ENCODE results near the gene RFNG.

Gene RFNG

GRCh38 chr17:82025401-82026107 lies 26.1 kb downstream of the RFNG start:
- no peak for DNase-seq (ENCODE audit: low spot score)

- no peak for DNase-seq (ENCODE audit: low spot score)
Measured at GRCh38 chr17:82024859-82025258, 26.8 kb downstream of the RFNG start.

GRCh38 chr17:82023447-82024241 lies 28.0 kb downstream of the RFNG start:
- DNase-seq (ENCODE audit: low spot score) = peak; percentile 45

GRCh38 chr17:82022981-82023446 lies 28.6 kb downstream of the RFNG start, which contains the start of gene LRRC45:
TSS of gene LRRC45 (plus strand) at chr17:82023305. CDS start at chr17:82023644, 339 bp downstream.
- peak; percentile 95 for DNase-seq (ENCODE audit: low spot score)

- DNase-seq (ENCODE audit: low spot score) = no peak
Measured at GRCh38 chr17:82022310-82022980, 29.2 kb downstream of the RFNG start, which contains the start of gene CENPX. TSS of gene CENPX (minus strand) at chr17:82022878. CDS start at chr17:82022861, 17 bp downstream.

GRCh38 chr17:82021900-82022309 lies 29.7 kb downstream of the RFNG start:
- DNase-seq (ENCODE audit: low spot score) = no peak

GRCh38 chr17:82021107-82021899 lies 30.3 kb downstream of the RFNG start:
- DNase-seq (ENCODE audit: low spot score) = peak; percentile 42

GRCh38 chr17:82020572-82021106 lies 31.0 kb downstream of the RFNG start:
- no peak for DNase-seq (ENCODE audit: low spot score)

GRCh38 chr17:82019690-82020571 lies 31.7 kb downstream of the RFNG start:
- DNase-seq (ENCODE audit: low spot score) = peak; percentile 88

- no peak for DNase-seq (ENCODE audit: low spot score)
Measured at GRCh38 chr17:82018989-82019689, 32.5 kb downstream of the RFNG start.

GRCh38 chr17:82018152-82018988 lies 33.2 kb downstream of the RFNG start:
- no peak for DNase-seq (ENCODE audit: low spot score)

GRCh38 chr17:82017612-82018151 lies 33.9 kb downstream of the RFNG start:
- DNase-seq (ENCODE audit: low spot score) = no peak

GRCh38 chr17:82016875-82017459 lies 34.6 kb downstream of the RFNG start:
- peak; percentile 15 for DNase-seq (ENCODE audit: low spot score)

- DNase-seq (ENCODE audit: low spot score) = peak; percentile 19
Measured at GRCh38 chr17:82016061-82016874, 35.3 kb downstream of the RFNG start.

- DNase-seq (ENCODE audit: low spot score) = peak; percentile 10
Measured at GRCh38 chr17:82015311-82015971, 36.2 kb downstream of the RFNG start.

GRCh38 chr17:82014971-82015310 lies 36.7 kb downstream of the RFNG start:
- DNase-seq (ENCODE audit: low spot score) = no peak

- DNase-seq (ENCODE audit: low spot score) = peak; percentile 14
Measured at GRCh38 chr17:82014432-82014831, 37.2 kb downstream of the RFNG start.
